PFSK-1 (cell line): ENCODE results near the gene EMILIN2.

Experiments
- FOXP2 ChIP-seq: optimal IDR thresholded peaks from 2 replicates; pipeline ENCODE3; 2011; ENCODE audit warnings: borderline replicate concordance, control low read depth, inconsistent platforms; ENCODE audit not compliant: insufficient read depth; ENCODE audit errors: extremely low read length, extremely low read depth
- POLR2AphosphoS5 ChIP-seq: IDR thresholded peaks from 2 replicates; pipeline ENCODE4 v1.6.1; 2012; ENCODE audit warnings: low read depth, mild to moderate bottlenecking, control low read depth, low read length, moderate library complexity
- SIN3A ChIP-seq: IDR thresholded peaks from 2 replicates; pipeline ENCODE4 v1.6.1; 2012; ENCODE audit warnings: mild to moderate bottlenecking, low read length, moderate library complexity, borderline replicate concordance; ENCODE audit not compliant: insufficient read depth
- TAF1 ChIP-seq: IDR thresholded peaks from 2 replicates; pipeline ENCODE4 v1.6.1; 2012; ENCODE audit warnings: low read length, control low read depth, borderline replicate concordance; ENCODE audit not compliant: insufficient read depth
- TF ChIP-seq, protein P1 (sequence below), 2 experiments: IDR thresholded peaks; 2 replicates each; pipeline versions ENCODE4 v1.6.1 to v1.8.0; 2011 to 2012; ENCODE audit warnings: low read depth in 2 of 2, low read length in 2 of 2, control low read depth in 1 of 2, inconsistent platforms in 1 of 2, mild to moderate bottlenecking in 1 of 2, moderate library complexity in 1 of 2; ENCODE audit not compliant: insufficient read depth in 1 of 2

The EMILIN2 gene

DNA sequence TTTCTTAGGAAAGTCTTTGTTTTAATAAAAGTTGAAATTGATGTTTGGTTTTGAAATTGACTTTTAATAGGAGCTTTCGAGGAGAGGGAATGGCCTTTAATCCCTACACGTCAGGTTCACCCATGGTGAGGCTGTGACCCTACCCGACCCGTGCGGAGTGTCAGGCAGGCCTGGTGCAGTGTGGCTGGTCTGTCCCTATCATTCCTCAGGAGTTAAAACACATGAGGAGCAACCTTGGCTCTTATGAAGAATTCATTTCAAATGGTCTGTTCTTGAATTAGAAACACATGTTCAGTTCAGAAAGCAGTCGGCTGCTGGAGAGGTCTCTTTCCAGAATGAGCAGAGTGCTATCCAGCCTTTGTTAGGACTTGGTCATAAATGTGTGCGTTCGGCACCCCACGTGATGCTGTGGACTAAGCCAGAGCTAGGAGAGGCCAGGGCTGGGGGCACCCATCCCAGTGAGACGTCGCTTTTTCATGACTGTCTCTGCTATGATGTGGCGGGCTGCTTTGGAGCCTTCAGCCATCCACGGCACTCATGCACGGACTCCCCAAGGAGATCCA lies 54.7 kb downstream of the EMILIN2 start:
- TF ChIP-seq, protein P1, sequence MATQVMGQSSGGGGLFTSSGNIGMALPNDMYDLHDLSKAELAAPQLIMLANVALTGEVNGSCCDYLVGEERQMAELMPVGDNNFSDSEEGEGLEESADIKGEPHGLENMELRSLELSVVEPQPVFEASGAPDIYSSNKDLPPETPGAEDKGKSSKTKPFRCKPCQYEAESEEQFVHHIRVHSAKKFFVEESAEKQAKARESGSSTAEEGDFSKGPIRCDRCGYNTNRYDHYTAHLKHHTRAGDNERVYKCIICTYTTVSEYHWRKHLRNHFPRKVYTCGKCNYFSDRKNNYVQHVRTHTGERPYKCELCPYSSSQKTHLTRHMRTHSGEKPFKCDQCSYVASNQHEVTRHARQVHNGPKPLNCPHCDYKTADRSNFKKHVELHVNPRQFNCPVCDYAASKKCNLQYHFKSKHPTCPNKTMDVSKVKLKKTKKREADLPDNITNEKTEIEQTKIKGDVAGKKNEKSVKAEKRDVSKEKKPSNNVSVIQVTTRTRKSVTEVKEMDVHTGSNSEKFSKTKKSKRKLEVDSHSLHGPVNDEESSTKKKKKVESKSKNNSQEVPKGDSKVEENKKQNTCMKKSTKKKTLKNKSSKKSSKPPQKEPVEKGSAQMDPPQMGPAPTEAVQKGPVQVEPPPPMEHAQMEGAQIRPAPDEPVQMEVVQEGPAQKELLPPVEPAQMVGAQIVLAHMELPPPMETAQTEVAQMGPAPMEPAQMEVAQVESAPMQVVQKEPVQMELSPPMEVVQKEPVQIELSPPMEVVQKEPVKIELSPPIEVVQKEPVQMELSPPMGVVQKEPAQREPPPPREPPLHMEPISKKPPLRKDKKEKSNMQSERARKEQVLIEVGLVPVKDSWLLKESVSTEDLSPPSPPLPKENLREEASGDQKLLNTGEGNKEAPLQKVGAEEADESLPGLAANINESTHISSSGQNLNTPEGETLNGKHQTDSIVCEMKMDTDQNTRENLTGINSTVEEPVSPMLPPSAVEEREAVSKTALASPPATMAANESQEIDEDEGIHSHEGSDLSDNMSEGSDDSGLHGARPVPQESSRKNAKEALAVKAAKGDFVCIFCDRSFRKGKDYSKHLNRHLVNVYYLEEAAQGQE (IDR thresholded peaks at IDR 0.05; ENCODE audit: insufficient read depth in 1 of 2, low read depth in 2 of 2, low read length in 2 of 2): no peak
- TF ChIP-seq TAF1 (no peak), SIN3A (no peak), FOXP2 (no peak)

DNA sequence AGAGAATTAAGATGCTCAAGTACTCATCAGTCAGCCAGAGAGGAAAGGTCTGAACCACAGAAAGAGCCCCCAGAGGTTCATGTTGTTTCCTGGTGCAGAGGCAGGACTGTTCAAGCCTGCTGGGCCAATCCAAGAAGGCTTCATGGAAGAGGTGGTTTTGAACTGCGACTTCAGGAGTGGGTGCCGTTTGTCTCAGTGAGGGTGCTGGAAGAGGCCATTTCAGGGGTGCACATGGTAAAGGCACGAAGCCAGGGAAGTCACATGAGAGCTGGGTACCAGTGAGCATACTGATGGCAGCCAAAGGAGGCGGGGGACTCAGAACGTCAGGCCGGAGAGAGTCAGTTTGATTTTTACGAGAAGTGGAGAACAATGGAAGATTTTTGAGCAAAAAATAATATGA lies 55.5 kb downstream of the EMILIN2 start:
- TF ChIP-seq, protein P1 (IDR thresholded peaks at IDR 0.05; ENCODE audit: insufficient read depth in 1 of 2, low read depth in 2 of 2, low read length in 2 of 2): no peak
- TF ChIP-seq FOXP2 (no peak), SIN3A (no peak)

DNA sequence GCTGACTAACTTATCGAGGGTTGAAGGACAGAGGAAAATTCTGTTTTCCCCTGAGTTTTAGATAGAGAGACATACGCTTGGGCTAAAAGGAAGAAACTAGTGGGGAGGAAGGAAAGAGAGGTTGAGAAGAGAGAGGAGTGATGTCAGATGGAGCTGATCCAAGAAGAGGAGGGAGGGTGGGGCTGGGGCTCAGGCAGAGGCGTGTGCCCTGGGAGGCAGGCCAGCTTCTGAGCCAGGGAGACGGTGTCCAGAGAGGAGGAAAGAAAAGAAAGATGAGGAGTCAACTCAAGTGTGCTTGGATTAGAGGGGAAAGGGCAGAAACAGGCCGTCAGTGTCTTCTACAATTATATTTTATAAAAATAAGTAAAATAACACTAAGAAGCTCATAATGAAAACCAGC lies 56.2 kb downstream of the EMILIN2 start:
- TF ChIP-seq FOXP2 (no peak), POLR2AphosphoS5 (no peak), TAF1 (no peak), SIN3A (no peak)
- TF ChIP-seq, protein P1 (IDR thresholded peaks at IDR 0.05; ENCODE audit: insufficient read depth in 1 of 2, low read depth in 2 of 2, low read length in 2 of 2): no peak

DNA sequence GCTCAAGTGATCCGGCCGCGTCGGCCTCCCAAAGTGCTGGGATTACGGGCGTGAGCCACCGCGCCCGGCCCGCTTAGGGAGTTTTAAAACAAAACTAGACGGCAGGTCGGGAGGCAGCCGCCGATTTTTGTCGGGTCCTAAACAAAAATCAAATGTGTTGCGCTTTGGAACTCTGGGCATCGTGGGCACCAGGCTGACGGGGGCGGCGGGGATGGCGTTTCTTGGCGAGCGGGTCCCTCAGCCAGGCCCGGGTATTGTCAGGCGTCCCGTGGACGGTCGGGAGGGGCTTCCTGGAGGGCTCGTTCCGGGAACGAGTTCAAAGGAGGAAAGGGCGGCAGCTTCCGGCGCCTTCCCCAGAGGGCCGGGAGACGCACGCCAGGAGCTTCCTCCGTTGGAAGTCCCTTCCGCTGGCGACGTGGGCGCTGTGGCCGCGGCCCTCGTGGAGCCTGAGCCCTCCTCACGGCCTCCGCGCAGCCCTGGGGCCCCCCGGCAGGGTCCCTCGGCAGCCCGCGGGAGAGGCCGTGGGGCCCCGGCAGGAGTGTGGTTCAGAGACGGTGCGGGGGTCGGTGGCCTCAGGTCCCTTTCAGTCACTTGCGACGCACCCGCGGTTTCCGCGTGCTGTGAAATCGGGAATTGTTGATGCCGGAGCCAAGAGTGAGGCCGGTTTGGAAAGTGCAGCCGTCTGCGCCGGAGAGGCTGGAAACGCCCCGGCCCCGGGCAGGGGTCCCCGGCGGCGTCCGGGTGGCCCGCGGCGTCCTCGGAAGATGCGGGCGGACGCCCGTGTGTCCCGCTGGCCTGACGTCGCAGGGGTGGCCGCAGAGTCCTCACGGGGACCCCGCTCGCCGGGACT lies 59.3 kb downstream of the EMILIN2 start:
- TF ChIP-seq TAF1 (no peak), SIN3A (no peak), FOXP2 (no peak), POLR2AphosphoS5 (no peak)
- TF ChIP-seq, protein P1 (IDR thresholded peaks at IDR 0.05; ENCODE audit: insufficient read depth in 1 of 2, low read depth in 2 of 2, low read length in 2 of 2): no peak
